Fibroblast of lung (primary cell): ENCODE measurements around the gene FLACC1. TPM values are rescaled to one million over a fixed set of nuclear protein-coding genes. Genes with fewer than 3 reads are reported as not detected.
"Not testable (repeated sequence)": the region's sequence is repeated elsewhere in the genome, so short reads cannot be mapped to it uniquely, and the experiment has no call there.

Source experiments
- DNase-seq, 2 donors: peaks; one replicate each; pipeline versions ENCODE4 v3.0.0 to v3.0.0-alpha.2; 2010; ENCODE audit warnings: low read depth in 2 of 2
- H2AFZ ChIP-seq: 2 replicates; pipeline ENCODE4 v1.5.1; 2012; ENCODE audit warnings: low read length, control low read depth, inconsistent platforms
- H3K27ac ChIP-seq: 2 replicates; pipeline ENCODE4 v1.5.1; 2011; ENCODE audit warnings: low read length, control low read depth; ENCODE audit not compliant: insufficient read depth
- H3K27me3 ChIP-seq: 2 replicates; pipeline ENCODE4 v1.5.1; 2011; ENCODE audit warnings: mild to moderate bottlenecking, low read length; ENCODE audit not compliant: control insufficient read depth, insufficient read depth
- H3K36me3 ChIP-seq: 2 replicates; pipeline ENCODE4 v1.5.1; 2011; ENCODE audit warnings: low read length; ENCODE audit not compliant: control insufficient read depth, insufficient read depth
- H3K4me1 ChIP-seq: 2 replicates; pipeline ENCODE4 v1.5.1; 2011; ENCODE audit warnings: low read length; ENCODE audit not compliant: control insufficient read depth, insufficient read depth; ENCODE audit errors: extremely low read depth
- H3K4me2 ChIP-seq: 2 replicates; pipeline ENCODE4 v1.5.1; 2011; ENCODE audit warnings: low read length, control low read depth; ENCODE audit not compliant: insufficient read depth; ENCODE audit errors: extremely low read depth
- H3K4me3 ChIP-seq, 4 experiments: fragments of 200-600 bp in 1 of 4; sonication (generic) in 1 of 4; replicated peaks in 1 of 4; 2 replicates each; pipeline ENCODE4 v1.5.1; 2011 to 2016; ENCODE audit warnings: low read length in 4 of 4, low read depth in 3 of 4, mild to moderate bottlenecking in 3 of 4, control low read depth in 2 of 4, inconsistent platforms in 1 of 4, mixed read lengths in 1 of 4; ENCODE audit not compliant: insufficient read depth in 1 of 4; ENCODE audit errors: control extremely low read depth in 1 of 4
- H3K79me2 ChIP-seq: 2 replicates; pipeline ENCODE4 v1.5.1; 2012; ENCODE audit warnings: mild to moderate bottlenecking, low read length, inconsistent platforms; ENCODE audit not compliant: control insufficient read depth, insufficient read depth
- H3K9ac ChIP-seq: 2 replicates; pipeline ENCODE4 v1.5.1; 2011; ENCODE audit warnings: mild to moderate bottlenecking, low read length, control low read depth; ENCODE audit not compliant: insufficient read depth
- H3K9me3 ChIP-seq: 2 replicates; pipeline ENCODE4 v1.5.1; 2012; ENCODE audit warnings: low read depth, low read length; ENCODE audit not compliant: control insufficient read depth, insufficient read depth
- H4K20me1 ChIP-seq: 2 replicates; pipeline ENCODE4 v1.5.1; 2011; ENCODE audit warnings: low read length; ENCODE audit not compliant: control insufficient read depth, insufficient read depth; ENCODE audit errors: extremely low read depth
- EZH2 ChIP-seq: IDR thresholded peaks from 2 replicates; pipeline ENCODE4 v1.5.1; 2012; ENCODE audit warnings: low read length, control low read depth, mild to moderate bottlenecking; ENCODE audit errors: missing control alignments
- polyA plus RNA-seq, 2 donors: library from polyadenylated mRNA; depleted of rRNA in 1 of 2; stranded (reverse) in 1 of 2; unstranded in 1 of 2; fragments of >200 nt; gene quantifications; 2 replicates each; pipeline ENCODE4 v1.2.1, GENCODE V29; 2011 to 2012; ENCODE audit warnings: missing spikeins in 1 of 2
- total RNA-seq: library from RNA; depleted of rRNA; stranded (reverse); fragments of >200 nt; gene quantifications from 2 replicates; pipeline ENCODE4 v1.2.1, GENCODE V29; 2014
- TF ChIP-seq, protein P1 (sequence below), 2 donors: IDR thresholded peaks in 1 of 2; conservative IDR thresholded peaks in 1 of 2; 1 replicate in 1 of 2; 2 replicates in 1 of 2; pipeline ENCODE4 v1.5.1; 2011 to 2012; ENCODE audit warnings: low read length in 2 of 2, control low read depth in 1 of 2, inconsistent platforms in 1 of 2, low read depth in 1 of 2, mild to moderate bottlenecking in 1 of 2

Gene FLACC1
- total and polyA plus RNA-seq, 2 donors (not counting 1 experiment from before 2014, with no cell fraction given) = 0.56 to 1.3 TPM

DNA sequence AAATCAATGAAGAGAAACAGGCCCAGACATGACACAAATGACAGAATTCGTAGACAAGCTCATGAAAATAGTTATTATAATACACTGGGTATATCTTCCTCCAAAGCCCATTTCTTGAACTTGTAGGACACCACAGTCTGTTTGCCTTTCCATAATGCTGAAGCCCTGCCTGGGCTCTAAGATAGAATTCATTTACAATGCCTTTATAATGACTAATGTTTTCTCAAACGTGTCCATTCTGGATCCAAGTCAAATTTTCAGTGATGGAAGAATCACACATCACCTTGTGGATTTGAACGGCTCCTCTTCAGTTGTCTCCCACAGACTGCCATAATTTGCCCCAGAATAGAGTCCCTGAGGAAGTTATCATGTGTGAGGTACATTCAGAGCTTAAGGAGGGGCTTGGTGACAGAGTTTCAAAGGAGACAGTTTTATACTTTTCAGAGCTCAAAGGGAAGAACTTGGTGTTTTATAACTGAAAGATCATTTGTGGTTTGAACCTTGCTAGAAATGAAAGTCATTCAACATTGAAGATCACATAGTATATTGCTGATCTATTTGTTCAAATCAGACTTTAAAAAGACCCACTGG, 58.6 kb downstream of the FLACC1 start:
- Histone ChIP-seq H2AFZ (no peak overlapping the region), H3K36me3 (no peaks in the 10 kb centered on the region)
- DNase-seq = peak in 1 of 2 donors; percentile 36

DNA sequence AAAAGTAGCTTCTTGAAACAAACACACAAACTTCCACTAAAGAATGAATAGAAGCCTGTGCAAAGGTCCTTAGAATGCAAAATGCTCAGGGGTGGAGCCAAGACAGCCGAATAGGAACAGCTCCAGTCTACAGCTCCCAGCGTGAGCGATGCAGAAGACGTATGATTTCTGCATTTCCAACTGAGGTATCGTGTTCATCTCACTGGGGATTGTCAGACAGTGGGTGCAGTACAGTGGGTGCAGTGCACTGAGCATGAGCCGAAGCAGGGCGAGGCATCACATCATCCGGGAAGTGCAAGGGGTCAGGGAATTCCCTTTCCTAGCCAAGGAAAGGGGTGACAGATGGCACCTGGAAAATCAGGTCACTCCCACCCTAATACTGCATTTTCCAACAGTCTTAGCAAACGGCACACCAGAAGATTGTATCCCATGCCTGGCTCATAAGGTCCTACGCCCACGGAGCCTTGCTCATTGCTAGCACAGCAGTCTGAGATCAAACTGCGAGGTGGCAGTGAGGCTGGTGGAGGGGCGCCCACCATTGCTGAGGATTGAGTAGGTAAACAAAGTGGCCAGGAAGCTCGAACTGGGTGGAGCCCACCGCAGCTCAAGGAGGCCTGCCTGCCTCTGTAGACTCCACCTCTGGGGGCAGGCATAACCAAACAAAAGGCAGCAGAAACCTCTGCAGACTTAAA, 66.5 kb downstream of the FLACC1 start:
- H3K27me3 ChIP-seq, H3K36me3 ChIP-seq: not testable (repeated sequence)

More for the DNA sequence above, 58.6 kb downstream of the FLACC1 start:
- no peak overlapping the region for H3K27ac ChIP-seq
- H3K9ac ChIP-seq = no peak overlapping the region
- no peaks in the 10 kb centered on the region for H3K9me3 ChIP-seq
- no peak overlapping the region for H3K4me3 ChIP-seq
- TF ChIP-seq EZH2 = no peak
- TF ChIP-seq, protein P1, sequence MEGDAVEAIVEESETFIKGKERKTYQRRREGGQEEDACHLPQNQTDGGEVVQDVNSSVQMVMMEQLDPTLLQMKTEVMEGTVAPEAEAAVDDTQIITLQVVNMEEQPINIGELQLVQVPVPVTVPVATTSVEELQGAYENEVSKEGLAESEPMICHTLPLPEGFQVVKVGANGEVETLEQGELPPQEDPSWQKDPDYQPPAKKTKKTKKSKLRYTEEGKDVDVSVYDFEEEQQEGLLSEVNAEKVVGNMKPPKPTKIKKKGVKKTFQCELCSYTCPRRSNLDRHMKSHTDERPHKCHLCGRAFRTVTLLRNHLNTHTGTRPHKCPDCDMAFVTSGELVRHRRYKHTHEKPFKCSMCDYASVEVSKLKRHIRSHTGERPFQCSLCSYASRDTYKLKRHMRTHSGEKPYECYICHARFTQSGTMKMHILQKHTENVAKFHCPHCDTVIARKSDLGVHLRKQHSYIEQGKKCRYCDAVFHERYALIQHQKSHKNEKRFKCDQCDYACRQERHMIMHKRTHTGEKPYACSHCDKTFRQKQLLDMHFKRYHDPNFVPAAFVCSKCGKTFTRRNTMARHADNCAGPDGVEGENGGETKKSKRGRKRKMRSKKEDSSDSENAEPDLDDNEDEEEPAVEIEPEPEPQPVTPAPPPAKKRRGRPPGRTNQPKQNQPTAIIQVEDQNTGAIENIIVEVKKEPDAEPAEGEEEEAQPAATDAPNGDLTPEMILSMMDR (conservative IDR thresholded peaks at IDR 0.05 in 1 of 2, IDR thresholded peaks at IDR 0.05 in 1 of 2; ENCODE audit: low read depth in 1 of 2, low read length in 2 of 2) = no peak
- no peaks in the 10 kb centered on the region for H4K20me1 ChIP-seq
- no peak overlapping the region for H3K4me2 ChIP-seq
- no peaks in the 10 kb centered on the region for H3K27me3 ChIP-seq
- no peaks in the 10 kb centered on the region for H3K79me2 ChIP-seq
- H3K4me1 ChIP-seq = no peaks in the 10 kb centered on the region

DNA sequence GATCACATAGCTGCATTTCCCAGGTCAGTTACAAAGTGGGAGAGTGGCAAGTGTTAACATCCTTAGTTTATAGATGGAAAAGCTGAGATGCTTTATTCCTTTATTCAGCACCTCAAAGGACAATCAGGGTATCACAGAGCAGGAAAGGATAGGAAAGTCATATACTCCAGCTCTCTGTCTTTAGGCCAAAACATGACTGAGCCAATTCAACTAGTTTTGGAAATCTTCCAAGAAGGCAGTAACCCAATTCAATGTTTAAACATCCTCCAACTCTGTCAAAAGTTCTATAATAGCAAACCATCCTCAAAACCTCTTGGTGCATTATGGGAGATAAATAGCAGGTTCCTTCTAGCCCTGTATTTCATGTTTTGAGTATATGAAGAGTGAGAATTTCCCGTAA, 71.6 kb downstream of the FLACC1 start:
- H3K36me3 ChIP-seq = peaks cover 3% of the 10 kb centered on the region
- H3K4me2 ChIP-seq = no peak overlapping the region
- no peaks in the 10 kb centered on the region for H3K27me3 ChIP-seq
- no peak overlapping the region for H3K9ac ChIP-seq
- no peaks in the 10 kb centered on the region for H3K9me3 ChIP-seq
- H3K27ac ChIP-seq = no peak overlapping the region
- H3K4me3 ChIP-seq = no peak overlapping the region
- no peaks in the 10 kb centered on the region for H3K4me1 ChIP-seq
- no peak overlapping the region for H2AFZ ChIP-seq
- no peaks in the 10 kb centered on the region for H3K79me2 ChIP-seq
- no peak for TF ChIP-seq EZH2
- TF ChIP-seq, protein P1 (conservative IDR thresholded peaks at IDR 0.05 in 1 of 2, IDR thresholded peaks at IDR 0.05 in 1 of 2; ENCODE audit: low read depth in 1 of 2, low read length in 2 of 2) = no peak
- H4K20me1 ChIP-seq = no peaks in the 10 kb centered on the region
- peak in 1 of 2 donors; percentile 33 for DNase-seq

More for the DNA sequence above, 66.5 kb downstream of the FLACC1 start:
- not testable (repeated sequence) for H3K27ac ChIP-seq, H3K4me3 ChIP-seq, H3K9me3 ChIP-seq, H3K4me1 ChIP-seq, H3K9ac ChIP-seq, H3K79me2 ChIP-seq, H3K4me2 ChIP-seq, DNase-seq, H2AFZ ChIP-seq, H4K20me1 ChIP-seq
